Measurements from ENCODE around the gene GPC6. TPM values are rescaled to one million over a fixed set of nuclear protein-coding genes. Genes with fewer than 3 reads are reported as not detected.

Gene GPC6
- total RNA-seq, 1 experiment from 2014 or later = 63.7 TPM

DNA sequence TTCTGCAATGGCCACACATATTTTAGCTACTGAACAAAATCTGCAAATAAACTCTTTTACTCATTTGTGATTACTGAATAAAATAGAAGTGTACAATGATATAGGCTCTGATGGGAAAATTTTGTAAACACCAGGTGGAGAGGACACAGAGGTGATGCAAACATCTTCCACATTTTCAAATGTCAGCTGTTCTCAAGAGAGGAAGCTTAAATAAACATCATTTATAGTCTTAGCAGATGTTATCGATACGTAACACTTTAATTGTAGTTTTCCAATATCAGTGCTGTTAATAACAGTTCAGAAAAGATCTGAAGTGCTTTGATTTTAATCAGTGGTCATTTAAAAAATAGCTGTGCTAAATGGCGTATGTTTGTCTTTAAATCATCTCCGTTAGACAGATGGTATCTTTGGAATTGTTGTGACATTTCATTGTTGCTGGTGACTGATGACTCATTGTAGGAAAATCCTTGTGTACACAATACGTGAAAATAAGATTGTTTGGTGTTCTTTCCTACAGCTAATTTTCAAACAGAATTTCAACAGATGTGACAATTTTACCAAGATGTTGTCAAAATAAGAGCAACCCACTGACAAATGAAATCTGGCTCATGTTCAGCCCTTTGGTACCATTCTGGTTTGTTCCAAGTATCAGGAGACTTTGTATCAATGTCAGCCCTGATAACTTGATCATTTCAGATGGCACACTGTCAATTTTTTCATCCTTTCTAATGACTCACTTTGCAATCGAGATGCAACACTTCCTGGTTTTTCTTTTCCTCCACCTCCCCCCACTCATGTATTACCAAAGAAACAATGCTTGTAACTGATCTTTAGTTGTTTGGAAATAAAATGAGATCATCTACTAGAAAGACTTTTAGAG lies 736.9 kb downstream of the GPC6 start:
- no peaks in the 10 kb centered on the region for H3K36me3 ChIP-seq (replicated peaks; ENCODE audit: control insufficient read depth, insufficient read depth, low read length)
- H3K27me3 ChIP-seq (ENCODE audit: control insufficient read depth, insufficient read depth, low read length) = no peaks in the 10 kb centered on the region
- DNase-seq = no peak
- no peak overlapping the region for H3K4me3 ChIP-seq (ENCODE audit: insufficient read depth, low read depth, low read length)

DNA sequence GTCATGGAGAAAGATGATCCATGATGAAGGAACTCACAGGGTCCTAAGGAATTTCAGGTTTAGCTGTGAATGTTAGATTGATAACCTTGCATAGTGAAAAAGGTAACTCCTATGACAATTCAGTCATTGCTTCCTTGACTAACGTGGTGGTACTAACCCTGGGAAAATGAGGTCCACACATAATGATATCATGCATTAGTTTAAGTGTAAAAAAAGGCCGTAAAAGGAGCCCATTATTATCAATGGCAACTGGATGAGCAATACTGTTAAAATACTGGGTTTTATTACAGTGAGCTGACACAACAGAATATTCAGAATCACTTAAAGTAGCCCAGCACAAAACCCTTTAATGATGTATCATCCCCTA lies 737.5 kb downstream of the GPC6 start:
- H3K27me3 ChIP-seq (ENCODE audit: control insufficient read depth, insufficient read depth, low read length) = no peaks in the 10 kb centered on the region
- DNase-seq = no peak
- no peaks in the 10 kb centered on the region for H3K36me3 ChIP-seq (replicated peaks; ENCODE audit: control insufficient read depth, insufficient read depth, low read length)
- no peak overlapping the region for H3K4me3 ChIP-seq (ENCODE audit: insufficient read depth, low read depth, low read length)

DNA sequence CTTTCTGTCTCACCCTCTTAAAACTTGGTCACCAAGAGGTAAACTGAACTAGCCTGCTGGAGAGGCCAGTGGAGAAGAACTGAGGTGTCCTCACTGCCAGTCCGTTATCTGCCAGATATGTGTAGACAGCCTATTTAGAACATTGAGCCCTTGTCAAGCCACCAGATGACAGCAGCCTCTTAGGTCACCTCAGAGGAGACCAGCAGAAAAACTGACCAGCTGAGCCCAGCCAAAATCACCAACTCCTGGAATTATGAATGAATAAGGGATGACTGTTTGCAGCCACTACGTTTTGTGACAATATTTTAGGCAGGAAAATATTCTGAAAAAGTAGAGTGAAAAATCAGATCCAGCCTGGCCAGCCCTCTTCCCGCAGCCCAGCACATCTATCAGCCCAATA lies 739.0 kb downstream of the GPC6 start:
- Histone ChIP-seq H3K36me3 (replicated peaks; ENCODE audit: control insufficient read depth, insufficient read depth, low read length) (no peaks in the 10 kb centered on the region), H3K27me3 (ENCODE audit: control insufficient read depth, insufficient read depth, low read length) (no peaks in the 10 kb centered on the region), H3K4me3 (ENCODE audit: insufficient read depth, low read depth, low read length) (no peak overlapping the region)
- DNase-seq = no peak

DNA sequence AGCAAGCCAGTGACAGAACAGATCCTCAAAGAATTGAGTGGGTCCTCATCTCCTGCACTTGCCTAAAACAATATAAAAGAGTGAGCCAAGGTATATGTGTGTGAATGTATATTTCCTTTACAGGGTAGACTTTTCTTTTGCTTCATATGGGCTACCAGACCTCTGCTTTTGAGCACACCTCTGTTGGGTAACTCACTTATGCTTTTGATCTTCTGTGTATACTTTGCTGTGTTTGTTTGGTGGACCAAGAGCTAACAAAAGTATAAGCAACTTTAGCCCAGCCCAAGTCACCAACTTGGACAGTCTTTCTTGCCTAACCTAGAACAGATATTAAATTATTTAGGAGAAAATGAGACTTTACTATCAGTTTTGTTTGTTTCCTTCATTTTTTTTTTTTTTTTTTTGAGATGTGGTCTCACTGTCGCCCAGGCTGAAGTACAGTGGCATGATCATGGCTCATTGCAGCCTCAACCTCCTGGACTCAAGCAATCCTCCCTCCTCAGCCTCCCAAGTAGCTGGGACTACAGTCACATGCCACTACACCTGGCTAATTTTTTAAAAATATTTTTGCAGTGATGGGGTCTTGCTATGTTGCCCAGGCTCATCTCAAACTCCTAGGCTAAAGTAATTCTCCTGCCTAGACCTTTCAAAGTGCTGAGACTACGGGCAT lies 739.8 kb downstream of the GPC6 start:
- H3K4me3 ChIP-seq (ENCODE audit: insufficient read depth, low read depth, low read length) = no peak overlapping the region
- no peak for DNase-seq
- no peaks in the 10 kb centered on the region for H3K36me3 ChIP-seq (replicated peaks; ENCODE audit: control insufficient read depth, insufficient read depth, low read length)
- no peaks in the 10 kb centered on the region for H3K27me3 ChIP-seq (ENCODE audit: control insufficient read depth, insufficient read depth, low read length)

DNA sequence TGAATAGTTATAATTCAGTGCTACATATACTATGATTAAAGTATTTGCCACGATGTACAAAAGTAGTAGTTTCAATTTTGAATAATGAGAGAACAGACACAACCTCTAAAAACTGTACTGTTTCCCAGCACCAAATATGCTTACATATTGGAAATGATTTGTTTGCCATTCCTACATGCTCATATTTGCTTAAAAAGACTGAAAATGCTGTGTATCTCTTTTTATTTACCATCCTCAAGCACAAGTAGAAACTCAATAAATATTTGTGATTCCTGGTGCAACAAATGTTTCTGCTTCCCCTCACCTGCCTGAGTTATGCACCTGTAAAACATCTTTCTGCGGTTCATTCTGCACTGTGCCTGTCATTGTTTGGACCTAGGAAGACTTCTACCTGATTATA lies 740.7 kb downstream of the GPC6 start:
- no peak overlapping the region for H3K4me3 ChIP-seq (ENCODE audit: insufficient read depth, low read depth, low read length)
- DNase-seq = no peak
- no peaks in the 10 kb centered on the region for H3K27me3 ChIP-seq (ENCODE audit: control insufficient read depth, insufficient read depth, low read length)
- H3K36me3 ChIP-seq (replicated peaks; ENCODE audit: control insufficient read depth, insufficient read depth, low read length) = no peaks in the 10 kb centered on the region

DNA sequence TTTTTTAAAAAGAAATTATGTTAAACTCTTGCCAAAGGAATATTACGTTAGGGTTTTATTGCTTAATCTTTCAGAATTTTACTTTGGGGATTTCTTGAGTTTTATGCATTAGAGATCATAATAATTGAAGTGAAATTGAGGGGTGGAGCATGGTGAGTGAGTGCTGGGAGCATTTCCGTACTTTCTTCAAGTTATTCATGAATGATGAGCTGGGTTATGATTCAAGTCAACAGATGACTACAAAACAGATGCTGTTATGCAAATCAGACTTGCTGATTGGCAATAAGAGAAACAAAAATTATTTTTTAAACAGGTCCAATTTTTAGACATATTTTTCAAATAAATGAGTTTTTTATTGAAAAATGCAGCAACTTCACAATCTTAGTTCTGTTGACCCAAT lies 748.6 kb downstream of the GPC6 start:
- no peak for DNase-seq
- Histone ChIP-seq H3K27me3 (ENCODE audit: control insufficient read depth, insufficient read depth, low read length) (no peaks in the 10 kb centered on the region), H3K4me3 (ENCODE audit: insufficient read depth, low read depth, low read length) (no peak overlapping the region), H3K36me3 (replicated peaks; ENCODE audit: control insufficient read depth, insufficient read depth, low read length) (no peaks in the 10 kb centered on the region)

DNA sequence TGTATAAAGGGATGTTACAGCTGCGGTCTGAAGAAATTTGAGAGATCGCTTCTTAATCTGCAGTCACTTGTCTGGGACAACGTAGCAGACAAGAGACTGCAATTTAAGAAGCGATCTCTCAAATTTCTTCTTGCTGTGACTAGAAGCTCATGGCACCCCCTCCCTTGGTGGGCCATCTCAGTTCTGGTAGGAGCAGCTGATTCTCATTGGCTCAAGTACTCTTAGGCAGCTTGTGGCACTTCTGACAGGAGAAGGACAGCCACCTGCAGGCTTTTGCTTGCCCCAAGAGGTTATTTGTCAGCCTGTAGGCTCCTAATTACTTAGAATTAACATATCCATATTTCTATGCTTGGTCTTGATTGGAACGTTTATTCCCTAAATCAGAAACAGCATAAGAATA lies 749.9 kb downstream of the GPC6 start:
- H3K36me3 ChIP-seq (replicated peaks; ENCODE audit: control insufficient read depth, insufficient read depth, low read length) = no peaks in the 10 kb centered on the region
- no peak for DNase-seq
- H3K27me3 ChIP-seq (ENCODE audit: control insufficient read depth, insufficient read depth, low read length) = no peaks in the 10 kb centered on the region
- no peak overlapping the region for H3K4me3 ChIP-seq (ENCODE audit: insufficient read depth, low read depth, low read length)

DNA sequence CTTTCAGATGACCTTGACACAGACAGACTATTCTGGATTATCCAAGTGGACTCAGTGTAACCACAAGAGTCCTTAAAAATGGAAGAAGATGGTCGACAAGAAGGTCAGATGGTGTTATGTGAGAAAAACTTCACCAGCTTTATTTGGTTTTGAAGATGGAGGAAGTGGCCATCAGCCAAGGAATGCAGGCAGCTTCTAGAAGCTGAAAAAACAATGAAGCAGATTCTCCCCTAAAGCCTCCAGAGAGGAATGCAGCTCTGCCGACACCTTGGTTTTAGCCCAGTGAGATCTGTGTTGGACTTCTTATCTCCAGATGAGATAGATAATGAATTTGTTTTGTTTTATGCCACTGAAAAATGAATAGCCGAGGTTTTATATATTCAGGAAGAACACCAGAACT lies 751.4 kb downstream of the GPC6 start:
- no peaks in the 10 kb centered on the region for H3K36me3 ChIP-seq (replicated peaks; ENCODE audit: control insufficient read depth, insufficient read depth, low read length)
- no peaks in the 10 kb centered on the region for H3K27me3 ChIP-seq (ENCODE audit: control insufficient read depth, insufficient read depth, low read length)
- no peak overlapping the region for H3K4me3 ChIP-seq (ENCODE audit: insufficient read depth, low read depth, low read length)
- no peak for DNase-seq

DNA sequence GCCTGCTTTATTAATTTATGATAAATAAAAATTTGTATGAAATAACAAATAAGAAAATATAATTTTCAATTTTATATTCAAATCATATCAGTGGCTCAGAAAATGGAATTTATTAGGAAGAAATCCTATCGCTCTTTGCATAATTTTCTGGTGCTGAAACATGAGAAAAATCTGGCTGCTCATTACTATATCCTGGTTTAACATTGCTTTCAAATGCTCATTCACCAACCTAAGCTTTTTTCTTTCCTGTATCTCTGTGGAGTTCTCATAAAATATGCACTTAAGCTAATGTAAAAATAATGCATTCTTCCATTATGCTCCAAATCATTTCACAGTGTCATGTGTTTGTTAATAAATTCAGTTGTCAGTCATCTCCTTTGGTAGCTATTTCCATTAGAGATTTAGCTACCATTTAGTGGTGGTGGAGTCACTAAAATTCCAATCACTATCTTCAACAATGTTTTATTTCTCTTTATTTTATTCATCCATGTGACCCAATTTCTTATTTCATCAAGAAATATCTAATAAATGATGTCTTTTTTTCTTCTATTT lies 754.9 kb downstream of the GPC6 start:
- Histone ChIP-seq H3K27me3 (ENCODE audit: control insufficient read depth, insufficient read depth, low read length) (no peaks in the 10 kb centered on the region), H3K36me3 (replicated peaks; ENCODE audit: control insufficient read depth, insufficient read depth, low read length) (no peaks in the 10 kb centered on the region), H3K4me3 (ENCODE audit: insufficient read depth, low read depth, low read length) (no peak overlapping the region)
- DNase-seq = no peak

DNA sequence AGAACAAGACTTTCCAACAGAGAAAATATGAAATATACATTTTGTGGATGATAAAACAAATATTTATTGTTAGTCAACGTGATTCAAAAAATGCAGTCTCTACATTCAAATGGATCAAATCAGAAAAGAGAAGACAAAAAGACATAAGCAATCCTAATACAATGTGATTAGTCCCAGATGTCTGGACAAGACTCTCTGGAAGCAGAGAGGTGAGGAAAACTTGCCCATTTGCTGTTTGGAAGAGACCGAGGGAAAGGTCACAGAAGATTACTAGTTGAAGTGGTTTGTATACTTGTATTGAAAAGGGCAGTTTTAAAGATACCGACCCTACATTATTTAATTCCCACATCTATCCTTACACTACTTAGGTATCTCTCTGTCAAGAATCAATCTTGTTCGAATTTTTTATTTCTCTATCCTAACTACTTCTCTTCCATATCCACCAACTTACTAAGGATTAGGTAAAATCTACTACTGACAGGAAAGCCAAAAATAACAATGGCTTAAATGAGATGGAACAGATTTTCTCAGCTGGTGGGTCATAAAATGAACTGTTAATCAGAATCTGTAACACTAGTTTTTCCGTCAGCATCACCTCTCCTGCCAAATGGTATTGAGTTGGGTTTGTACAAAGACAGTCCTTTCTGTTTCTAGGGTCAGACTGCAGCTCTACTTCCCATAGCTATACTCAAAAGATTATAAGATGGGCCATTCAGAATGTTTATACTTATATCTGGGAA lies 755.7 kb downstream of the GPC6 start:
- H3K36me3 ChIP-seq (replicated peaks; ENCODE audit: control insufficient read depth, insufficient read depth, low read length) = no peaks in the 10 kb centered on the region
- DNase-seq = no peak

DNA sequence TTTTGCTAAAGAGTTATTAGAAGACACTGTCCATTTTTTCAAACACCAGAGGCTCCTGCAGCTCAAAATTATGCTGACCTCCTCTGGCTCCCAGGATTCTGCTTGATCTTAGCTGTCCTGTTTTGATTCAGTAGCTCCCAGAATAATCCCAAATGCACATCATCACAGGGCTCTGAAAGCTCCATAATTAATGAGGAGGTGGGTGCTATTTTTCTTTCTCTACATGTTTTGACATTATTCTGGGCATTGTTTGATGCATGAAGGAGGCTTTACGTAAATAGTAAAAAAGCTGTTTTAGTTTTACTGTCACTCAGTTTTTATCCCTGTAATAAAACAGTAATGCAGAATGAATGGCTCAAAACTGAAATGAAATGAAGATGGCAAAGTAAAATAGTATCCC lies 757.4 kb downstream of the GPC6 start:
- no peaks in the 10 kb centered on the region for H3K36me3 ChIP-seq (replicated peaks; ENCODE audit: control insufficient read depth, insufficient read depth, low read length)
- no peaks in the 10 kb centered on the region for H3K27me3 ChIP-seq (ENCODE audit: control insufficient read depth, insufficient read depth, low read length)
- H3K4me3 ChIP-seq (ENCODE audit: insufficient read depth, low read depth, low read length) = no peak overlapping the region
- no peak for DNase-seq

More for the DNA sequence above, 755.7 kb downstream of the GPC6 start:
- Histone ChIP-seq H3K4me3 (ENCODE audit: insufficient read depth, low read depth, low read length) (no peak overlapping the region), H3K27me3 (ENCODE audit: control insufficient read depth, insufficient read depth, low read length) (no peaks in the 10 kb centered on the region)

DNA sequence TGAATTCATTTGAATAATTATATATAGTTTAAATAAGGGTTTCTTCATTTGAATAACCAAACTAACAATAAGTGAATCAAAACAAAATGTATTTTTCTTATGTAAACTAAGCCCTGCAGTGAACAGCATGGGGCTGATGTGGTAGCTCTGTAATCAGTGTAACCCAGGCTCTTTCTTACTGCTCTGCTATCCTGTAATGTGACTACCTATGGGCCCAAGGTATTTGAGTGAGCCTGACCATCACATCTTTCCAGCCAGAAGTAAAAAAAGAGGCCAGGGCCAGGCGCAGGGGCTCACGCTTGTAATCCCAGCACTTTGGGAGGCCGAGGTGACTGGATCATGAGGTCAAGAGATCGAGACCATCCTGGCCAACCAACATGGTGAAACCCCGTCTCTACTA lies 758.3 kb downstream of the GPC6 start:
- Histone ChIP-seq H3K36me3 (replicated peaks; ENCODE audit: control insufficient read depth, insufficient read depth, low read length) (no peaks in the 10 kb centered on the region), H3K4me3 (ENCODE audit: insufficient read depth, low read depth, low read length) (no peak overlapping the region), H3K27me3 (ENCODE audit: control insufficient read depth, insufficient read depth, low read length) (no peaks in the 10 kb centered on the region)
- peak; percentile 10 for DNase-seq

DNA sequence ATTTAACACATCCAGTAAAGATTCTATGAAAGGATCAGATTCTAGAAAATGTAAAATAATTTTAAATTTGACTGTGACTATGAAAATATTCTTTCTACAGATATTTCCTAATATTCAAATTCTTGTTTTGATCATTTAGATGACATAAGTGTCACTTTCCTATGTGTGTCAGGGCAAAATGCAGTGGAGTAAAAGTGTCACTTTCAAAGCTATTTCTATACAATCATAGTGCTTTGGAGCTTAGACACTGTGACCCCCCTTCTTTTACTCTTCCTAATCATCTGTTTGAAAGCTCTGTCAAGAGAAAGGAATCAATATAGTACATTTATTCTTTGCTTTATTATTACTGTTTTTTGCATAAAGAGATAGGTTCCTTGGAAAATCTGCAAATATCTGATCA lies 760.9 kb downstream of the GPC6 start:
- no peaks in the 10 kb centered on the region for H3K27me3 ChIP-seq (ENCODE audit: control insufficient read depth, insufficient read depth, low read length)
- no peaks in the 10 kb centered on the region for H3K36me3 ChIP-seq (replicated peaks; ENCODE audit: control insufficient read depth, insufficient read depth, low read length)
- no peak overlapping the region for H3K4me3 ChIP-seq (ENCODE audit: insufficient read depth, low read depth, low read length)
- no peak for DNase-seq

DNA sequence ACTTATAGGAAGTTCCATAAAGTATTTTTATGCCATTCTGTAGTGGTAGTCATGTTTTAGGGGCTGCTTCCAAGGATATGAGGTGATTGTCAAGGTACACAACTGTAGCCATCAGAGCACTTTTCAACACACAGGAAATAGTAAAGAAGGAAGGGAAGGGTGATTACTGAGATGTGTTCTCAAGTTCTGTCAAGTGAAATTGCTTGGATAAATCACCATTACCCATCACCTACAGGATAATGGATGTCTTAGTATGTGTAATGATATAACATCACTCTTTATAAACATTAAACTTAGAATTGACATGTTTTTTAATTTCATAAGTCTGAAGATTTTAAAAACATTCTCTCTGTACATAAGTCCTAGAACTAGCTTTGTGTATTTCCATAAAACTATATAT lies 765.0 kb downstream of the GPC6 start:
- H3K4me3 ChIP-seq (ENCODE audit: insufficient read depth, low read depth, low read length) = no peak overlapping the region
- DNase-seq = no peak
- H3K36me3 ChIP-seq (replicated peaks; ENCODE audit: control insufficient read depth, insufficient read depth, low read length) = no peaks in the 10 kb centered on the region
- no peaks in the 10 kb centered on the region for H3K27me3 ChIP-seq (ENCODE audit: control insufficient read depth, insufficient read depth, low read length)

DNA sequence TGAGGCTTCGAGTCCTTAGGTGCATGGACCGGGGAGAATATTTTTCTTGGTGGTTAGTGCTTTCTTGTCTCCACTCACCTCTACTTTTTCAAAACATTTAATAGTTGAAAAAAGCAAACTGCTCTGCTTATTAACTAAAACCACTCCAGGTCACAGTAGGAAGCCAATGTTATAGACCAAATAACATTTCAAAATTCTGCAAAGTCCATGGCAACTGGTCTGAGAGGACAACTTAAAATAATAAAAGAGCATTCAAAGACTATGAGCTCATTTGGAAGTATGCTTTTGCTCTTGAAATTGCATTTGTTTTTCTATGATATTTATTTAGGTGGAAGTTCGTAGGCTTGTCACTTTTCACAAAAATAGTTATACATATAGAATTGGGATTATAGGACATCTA lies 769.9 kb downstream of the GPC6 start:
- no peak for DNase-seq
- no peaks in the 10 kb centered on the region for H3K27me3 ChIP-seq (ENCODE audit: control insufficient read depth, insufficient read depth, low read length)
- H3K4me3 ChIP-seq (ENCODE audit: insufficient read depth, low read depth, low read length) = no peak overlapping the region
- no peaks in the 10 kb centered on the region for H3K36me3 ChIP-seq (replicated peaks; ENCODE audit: control insufficient read depth, insufficient read depth, low read length)
